GM21515 (cell line): ENCODE results near the gene CACNG6.
"Not testable (repeated sequence)": the region's sequence is repeated elsewhere in the genome, so short reads cannot be mapped to it uniquely, and the experiment has no call there.

Source experiments
- ATAC-seq: cut with Tn5 transposase; IDR thresholded peaks from one replicate; pipeline ENCODE4 v1.9.1; 2021; ENCODE audit not compliant: unreplicated experiment

Gene CACNG6

DNA sequence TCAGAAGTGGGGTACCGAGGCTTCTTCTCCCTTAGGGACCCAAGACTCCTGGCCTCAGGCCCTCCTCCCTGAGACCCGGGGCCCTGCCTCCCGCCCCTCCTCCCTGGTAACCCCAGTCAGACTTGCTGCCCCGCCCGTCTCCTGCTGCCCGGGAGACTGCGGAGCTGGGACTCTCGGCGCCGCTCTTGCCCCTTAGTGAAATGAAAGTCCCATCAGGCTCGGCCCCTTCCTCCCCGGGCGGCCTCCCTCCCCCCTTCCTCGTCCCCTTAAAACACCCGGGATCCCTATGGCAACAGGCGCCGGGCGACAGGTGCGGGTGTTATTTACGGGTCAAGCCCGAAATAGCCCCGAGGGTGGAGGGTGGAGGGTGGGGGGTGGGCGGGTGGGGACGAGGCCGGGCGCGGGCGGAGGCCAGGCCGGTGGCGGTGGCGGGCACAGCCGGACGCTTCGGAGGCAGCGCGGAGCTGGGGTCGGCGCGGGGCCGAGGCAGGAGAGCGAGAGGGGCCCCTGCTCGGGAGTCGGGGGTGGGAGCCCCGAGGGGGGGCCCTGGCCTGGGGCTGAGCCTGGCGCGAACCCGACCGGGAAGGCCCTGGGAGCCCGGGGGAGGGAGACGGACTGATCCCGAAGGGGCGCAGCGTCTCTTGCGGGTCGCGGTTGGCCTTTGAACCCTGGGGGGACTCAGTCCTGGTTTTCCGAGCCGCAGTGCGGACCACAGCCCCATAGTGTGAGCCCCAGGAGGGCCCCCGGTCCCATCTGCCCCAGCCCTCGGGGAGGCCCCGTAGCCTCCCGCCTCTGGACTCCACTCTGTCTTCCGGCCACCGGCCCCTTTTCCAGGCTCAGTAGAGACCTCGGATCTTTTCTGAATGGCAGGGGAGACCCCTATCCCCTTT lies at the start of gene CACNG6:
TSS of gene CACNG6 (plus strand) at position 414 of the 890 bp plus-strand sequence. CDS start 1,241 bp downstream, outside the sequence.
- no peak for ATAC-seq

- no peak for ATAC-seq
These were observed 49.2 kb upstream of the CACNG6 start for GRCh38 chr19:53942001-53942786.

GRCh38 chr19:53944416-53944815 lies 47.0 kb upstream of the CACNG6 start:
- no peak for ATAC-seq

DNA sequence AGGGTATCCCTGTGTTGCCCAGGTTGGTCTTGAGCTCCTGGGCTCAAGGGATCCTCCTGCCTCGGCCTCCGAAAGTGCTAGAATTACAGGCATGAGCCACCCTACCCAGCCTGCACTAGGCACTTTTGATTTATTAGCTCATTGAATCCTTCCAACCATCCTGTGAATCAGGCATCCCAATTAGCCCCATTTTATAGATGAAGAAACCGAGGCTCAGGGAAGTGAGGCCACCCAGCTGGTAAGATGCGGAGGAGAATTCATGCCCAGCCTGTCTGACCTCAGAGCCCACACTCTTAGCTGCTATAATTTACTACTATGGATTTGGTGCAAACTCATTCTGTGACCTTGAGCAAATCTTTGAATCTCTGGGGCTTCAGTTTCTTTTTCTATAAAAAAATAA lies 46.5 kb upstream of the CACNG6 start:
- no peak for ATAC-seq

DNA sequence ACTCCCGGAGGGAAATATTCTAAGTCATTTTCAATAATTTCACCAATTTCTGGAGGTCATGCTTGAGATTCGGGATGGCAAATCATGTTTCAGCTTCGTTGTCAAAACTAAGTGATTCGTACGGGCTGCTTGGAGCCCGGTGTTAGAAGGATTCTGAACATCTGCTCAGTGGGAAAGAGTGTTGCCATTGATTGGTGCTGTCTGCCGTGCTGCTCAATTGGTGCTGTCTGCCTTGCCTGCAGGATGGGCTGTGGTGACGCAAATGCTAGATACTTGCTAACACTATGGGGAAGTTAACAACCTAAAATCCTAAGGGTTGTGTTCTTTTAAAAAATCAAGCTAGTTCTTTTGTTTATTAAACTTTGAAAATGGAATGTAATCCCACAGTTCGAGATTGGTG lies 46.0 kb upstream of the CACNG6 start:
- ATAC-seq, result no peak

DNA sequence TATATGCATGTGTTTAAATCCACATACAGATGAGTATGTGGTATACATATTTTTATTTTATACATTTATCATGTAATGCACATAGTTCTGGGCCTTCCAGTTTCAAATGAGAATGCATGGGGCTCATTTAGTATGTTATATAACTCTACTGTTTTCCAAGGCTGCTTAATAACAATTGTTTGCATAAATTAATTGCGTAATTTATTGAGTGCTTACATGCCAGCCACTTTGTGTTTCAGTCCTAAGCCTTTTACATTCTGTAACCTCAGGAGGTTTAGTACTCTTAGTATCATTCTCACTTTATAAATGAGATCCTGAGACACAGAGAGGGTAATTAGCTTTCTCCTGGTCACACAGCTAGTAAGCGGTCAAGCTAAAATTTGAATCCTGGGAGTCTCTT lies 45.4 kb upstream of the CACNG6 start:
- no peak for ATAC-seq

DNA sequence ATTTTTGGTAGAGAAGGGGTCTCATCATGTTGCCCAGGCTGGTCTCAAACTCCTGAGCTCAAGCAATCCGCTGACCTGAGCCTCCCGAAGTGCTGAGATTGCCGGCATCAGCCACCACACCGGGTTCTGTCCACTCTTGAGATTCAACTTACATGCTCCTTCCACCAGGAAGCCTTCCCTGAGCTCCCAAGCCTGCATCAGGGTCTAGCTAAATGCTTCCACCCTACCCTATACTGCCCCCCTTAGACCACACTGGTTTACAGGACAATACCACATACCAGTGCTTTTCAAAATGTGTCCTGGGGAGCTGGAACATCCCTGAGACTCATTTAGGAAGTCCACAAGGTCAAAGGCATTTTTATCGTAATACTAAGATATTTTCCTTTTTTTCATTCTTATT lies 43.8 kb upstream of the CACNG6 start:
- ATAC-seq, result no peak

GRCh38 chr19:53948611-53949010 lies 42.8 kb upstream of the CACNG6 start:
- not testable (repeated sequence) for ATAC-seq

DNA sequence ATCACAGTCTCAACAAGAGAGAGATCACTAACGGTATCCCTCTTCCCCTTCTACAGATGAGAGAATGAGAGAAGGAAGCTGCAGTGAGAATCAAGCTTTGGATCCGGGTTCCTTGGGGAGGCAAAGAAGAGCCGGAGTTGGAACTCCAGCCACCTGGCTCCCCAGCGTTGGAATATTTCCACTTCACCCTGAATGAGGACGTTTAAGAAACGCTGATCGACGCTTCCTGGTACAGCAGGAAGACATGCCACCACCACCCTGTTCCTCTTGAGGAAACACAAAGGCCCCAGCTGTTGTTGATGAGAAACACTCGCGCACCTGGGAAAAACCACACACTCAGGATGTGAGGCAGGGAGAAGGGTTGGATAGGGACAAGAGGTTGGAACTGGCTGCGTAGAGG lies 40.0 kb upstream of the CACNG6 start:
- no peak for ATAC-seq

GRCh38 chr19:53951947-53952346 lies 39.5 kb upstream of the CACNG6 start:
- no peak for ATAC-seq

- no peak for ATAC-seq
These were observed 38.1 kb upstream of the CACNG6 start for GRCh38 chr19:53953383-53953782.

DNA sequence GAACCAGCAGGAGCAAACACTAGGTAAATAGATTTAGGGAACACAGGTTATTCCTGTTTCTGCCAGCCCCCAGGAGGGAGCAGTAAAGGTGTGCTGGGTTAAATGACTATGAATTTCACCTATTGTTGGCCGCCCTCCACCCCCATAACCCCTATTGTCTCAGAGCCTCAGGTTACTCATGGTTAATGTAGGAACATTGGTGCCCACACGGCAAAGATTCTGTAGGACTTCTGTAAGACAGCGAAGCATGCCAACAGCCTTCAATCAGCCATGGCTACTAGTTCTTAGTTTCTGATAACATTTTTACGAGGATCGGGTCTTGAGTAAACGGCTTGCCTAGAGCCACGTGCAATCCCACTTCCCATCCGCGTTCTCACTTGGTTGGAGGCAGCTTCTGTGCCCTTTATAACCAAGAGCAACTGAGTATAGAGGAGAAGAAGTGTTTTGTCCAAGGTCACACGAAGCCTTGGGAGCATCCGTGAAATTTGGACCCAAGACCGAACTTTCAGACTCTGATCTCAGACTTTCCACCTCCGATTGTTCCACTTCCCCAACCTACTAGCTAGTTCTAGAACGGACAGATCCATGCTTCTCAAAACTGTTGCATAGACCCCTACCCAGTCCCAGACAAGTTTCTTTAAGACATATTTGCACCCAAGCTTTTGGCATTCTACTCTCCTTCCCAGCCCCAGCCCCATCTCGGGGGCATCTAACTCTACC lies 33.8 kb upstream of the CACNG6 start:
- ATAC-seq, result no peak

GRCh38 chr19:53958168-53958571 lies 33.3 kb upstream of the CACNG6 start:
- no peak for ATAC-seq

- no peak for ATAC-seq
These were observed 32.3 kb upstream of the CACNG6 start for GRCh38 chr19:53958823-53959757.

GRCh38 chr19:53960187-53960586 lies 31.2 kb upstream of the CACNG6 start:
- no peak for ATAC-seq

DNA sequence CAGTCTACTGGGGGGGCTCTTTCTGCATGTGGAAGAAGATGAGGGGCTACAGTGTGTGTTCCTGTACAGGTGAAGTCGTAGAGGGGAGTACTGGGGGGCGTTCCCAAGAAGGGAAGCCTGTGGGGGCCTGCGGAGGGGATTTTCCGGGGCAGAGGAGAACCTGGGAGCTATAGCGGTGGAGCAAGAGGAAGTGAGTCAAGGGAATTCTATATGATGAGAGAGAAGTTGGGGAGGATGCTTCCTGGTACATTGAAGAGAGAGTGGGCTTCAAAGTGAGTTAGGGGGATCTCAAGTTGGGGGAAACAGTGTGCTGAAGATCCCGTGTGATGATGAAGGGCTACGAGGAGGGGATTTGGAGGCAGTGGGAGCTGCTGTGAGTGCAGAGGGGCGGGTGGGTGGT lies 30.6 kb upstream of the CACNG6 start:
- no peak for ATAC-seq

GRCh38 chr19:53961523-53962356 lies 29.7 kb upstream of the CACNG6 start:
- no peak for ATAC-seq

- ATAC-seq, result no peak
These were observed 28.5 kb upstream of the CACNG6 start, which contains the start of gene CACNG8 for GRCh38 chr19:53962887-53963431. CACNG8 (plus strand) TSS chr19:53962937.

GRCh38 chr19:53965091-53965490 lies 26.3 kb upstream of the CACNG6 start:
- ATAC-seq, result no peak
